Measurements from ENCODE around the gene LMF1. TPM values are rescaled to one million over a fixed set of nuclear protein-coding genes. Genes with fewer than 3 reads are reported as not detected.
A peak's percentile ranks its signal among the peaks of the same experiment; 100 is the strongest.

Gene LMF1
- total RNA-seq, 4 donors from 2014 or later: 14.9 to 33.7 (median 27.1) TPM

DNA sequence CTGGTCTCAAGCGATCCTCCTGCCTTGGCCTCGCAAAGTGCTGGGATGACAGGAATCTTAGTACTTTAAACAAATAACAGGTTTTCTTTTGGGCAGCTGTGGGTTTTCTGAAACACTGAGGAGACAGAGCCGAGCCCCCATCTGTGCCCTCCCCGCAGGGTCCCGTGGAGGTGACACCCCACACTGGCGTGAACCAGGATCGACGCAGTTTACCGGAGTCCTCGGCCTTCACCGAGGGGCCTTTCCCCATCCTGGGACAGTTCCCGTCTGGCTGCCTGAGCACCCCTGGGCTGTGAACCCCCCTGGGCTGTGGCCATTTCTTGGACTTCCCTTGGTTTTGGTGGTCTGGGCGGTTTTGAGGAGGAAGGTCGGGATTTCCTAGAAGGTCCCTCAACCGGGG is 154.9 kb downstream of the LMF1 start:
- TF ChIP-seq, protein P1, sequence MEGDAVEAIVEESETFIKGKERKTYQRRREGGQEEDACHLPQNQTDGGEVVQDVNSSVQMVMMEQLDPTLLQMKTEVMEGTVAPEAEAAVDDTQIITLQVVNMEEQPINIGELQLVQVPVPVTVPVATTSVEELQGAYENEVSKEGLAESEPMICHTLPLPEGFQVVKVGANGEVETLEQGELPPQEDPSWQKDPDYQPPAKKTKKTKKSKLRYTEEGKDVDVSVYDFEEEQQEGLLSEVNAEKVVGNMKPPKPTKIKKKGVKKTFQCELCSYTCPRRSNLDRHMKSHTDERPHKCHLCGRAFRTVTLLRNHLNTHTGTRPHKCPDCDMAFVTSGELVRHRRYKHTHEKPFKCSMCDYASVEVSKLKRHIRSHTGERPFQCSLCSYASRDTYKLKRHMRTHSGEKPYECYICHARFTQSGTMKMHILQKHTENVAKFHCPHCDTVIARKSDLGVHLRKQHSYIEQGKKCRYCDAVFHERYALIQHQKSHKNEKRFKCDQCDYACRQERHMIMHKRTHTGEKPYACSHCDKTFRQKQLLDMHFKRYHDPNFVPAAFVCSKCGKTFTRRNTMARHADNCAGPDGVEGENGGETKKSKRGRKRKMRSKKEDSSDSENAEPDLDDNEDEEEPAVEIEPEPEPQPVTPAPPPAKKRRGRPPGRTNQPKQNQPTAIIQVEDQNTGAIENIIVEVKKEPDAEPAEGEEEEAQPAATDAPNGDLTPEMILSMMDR (IDR thresholded peaks at IDR 0.05): no peak
- no peak for ATAC-seq (ENCODE audit: low FRiP score)
- DNase-seq (ENCODE audit: low spot score): no peak

GRCh38 chr16:814974-815373 is 155.8 kb downstream of the LMF1 start:
- TF ChIP-seq, protein P1 (IDR thresholded peaks at IDR 0.05): no peak
- ATAC-seq (ENCODE audit: low FRiP score): no peak
- no peak for DNase-seq (ENCODE audit: low spot score)

DNA sequence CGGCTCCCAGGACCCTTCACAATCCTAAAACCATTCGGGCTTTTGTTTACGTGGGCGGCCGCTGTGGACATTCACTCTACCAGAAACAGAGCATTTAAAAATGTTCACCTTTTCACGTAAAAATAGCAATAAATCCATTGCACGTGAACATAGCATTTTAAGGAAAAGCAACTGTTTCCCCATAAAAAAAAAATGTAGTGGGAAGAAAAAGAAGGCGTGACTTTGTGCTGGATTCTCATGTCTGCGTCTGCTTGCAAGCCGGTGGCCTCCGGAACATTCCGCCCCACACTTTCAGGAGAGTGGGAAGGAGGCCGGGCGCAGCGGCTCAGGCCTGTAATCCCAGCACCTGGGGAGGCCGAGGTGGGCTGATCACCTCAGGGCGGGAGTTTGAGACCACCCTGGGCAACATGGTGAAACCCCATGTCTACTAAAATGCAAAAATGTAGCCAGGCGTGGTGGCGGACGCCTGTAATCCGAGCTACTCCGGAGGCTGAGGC is 156.8 kb downstream of the LMF1 start:
- no peak for DNase-seq (ENCODE audit: low spot score)
- TF ChIP-seq, protein P1 (IDR thresholded peaks at IDR 0.05): no peak
- ATAC-seq (ENCODE audit: low FRiP score): no peak

DNA sequence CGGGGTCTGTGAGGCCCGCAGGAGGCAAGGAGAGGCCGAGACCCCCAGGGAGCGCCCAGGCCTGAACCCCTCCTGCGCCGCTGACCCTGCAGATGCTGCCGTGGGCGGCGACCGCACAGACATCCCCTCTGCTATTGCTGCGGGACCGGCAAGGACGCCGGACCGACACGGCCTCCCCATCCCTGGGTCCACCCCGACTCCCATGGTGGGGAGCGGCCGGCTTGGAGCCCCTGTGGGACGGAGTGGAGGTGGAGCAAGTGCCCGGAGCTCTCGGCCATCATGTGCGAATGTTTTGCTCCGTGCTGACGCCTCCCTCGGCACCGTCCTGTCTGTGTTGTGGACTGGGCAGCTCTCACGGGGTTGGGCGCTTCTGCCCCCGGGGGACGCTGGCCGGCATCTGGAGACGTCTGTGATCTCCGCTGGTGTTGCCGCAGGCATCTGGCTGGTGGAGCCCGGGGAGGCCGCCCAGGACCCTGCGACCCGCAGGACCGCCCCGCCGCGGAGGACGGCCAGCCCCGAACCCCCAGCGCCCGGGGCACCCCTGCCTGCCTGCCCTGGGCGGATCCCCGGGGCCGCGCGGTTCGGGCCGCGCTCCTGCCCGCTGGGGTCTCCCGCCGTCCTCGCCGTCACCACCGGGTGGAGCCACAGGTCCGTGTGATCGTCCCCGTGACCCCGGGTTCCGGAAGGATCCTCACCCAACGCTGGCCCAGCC is 157.4 kb downstream of the LMF1 start:
- DNase-seq (ENCODE audit: low spot score) (no peak), ATAC-seq (ENCODE audit: low FRiP score) (no peak)
- TF ChIP-seq, protein P1 (IDR thresholded peaks at IDR 0.05): no peak

DNA sequence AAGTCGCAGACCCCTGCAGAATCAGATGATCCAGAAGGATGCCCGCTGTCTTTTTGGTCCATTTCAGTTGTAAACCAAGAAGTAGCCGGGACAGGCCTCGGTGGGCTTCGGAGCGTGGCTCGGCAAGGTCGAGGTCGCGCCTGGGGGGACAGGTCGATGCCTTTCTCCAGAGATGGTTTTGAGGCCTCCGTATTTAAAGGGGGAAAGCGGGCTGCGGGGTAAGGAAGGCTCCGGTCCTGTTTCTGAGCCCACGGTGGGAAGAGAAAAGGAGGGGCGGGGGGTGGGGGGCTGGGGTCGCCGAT is 162.7 kb downstream of the LMF1 start:
- TF ChIP-seq, protein P1 (IDR thresholded peaks at IDR 0.05): no peak
- no peak for DNase-seq (ENCODE audit: low spot score)
- no peak for ATAC-seq (ENCODE audit: low FRiP score)

DNA sequence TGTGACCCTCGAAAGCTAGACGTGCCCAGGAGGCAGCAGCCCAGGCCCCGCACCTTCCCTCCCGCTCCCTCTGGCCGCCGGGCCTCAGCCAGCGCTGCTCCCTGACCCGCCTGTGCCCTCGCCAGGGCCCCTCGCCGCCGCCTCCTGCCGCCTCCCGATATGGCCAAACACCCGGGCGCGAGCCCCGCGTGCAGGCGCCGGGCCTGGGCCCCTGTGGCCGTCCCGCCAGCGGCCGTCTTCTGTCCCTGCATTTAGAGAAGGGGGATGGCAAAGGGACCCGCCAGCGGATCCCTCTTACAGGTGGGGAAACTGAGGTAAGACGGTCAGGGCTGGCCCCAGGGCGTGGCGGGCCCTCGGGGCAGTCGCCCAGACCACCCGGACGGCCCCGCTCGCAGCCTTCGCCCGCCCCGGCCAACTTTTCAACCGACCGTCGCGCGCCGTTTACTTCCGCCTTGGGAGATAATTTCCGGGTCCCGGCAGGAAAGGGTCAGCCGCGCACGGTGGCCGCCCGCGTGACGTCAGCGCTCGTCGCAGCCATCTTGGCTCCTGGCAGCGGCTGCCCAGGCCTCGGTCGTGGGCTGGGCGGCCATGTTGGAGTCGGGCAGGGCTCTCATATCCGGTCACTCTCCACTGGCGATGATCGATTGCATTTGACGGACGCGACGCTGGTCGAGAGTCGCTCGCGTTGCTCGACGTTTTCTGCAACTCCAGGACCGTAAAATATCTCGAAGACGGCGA is 163.3 kb downstream of the LMF1 start:
- TF ChIP-seq, protein P1 (IDR thresholded peaks at IDR 0.05): no peak
- peak; percentile 59 for DNase-seq (ENCODE audit: low spot score)

DNA sequence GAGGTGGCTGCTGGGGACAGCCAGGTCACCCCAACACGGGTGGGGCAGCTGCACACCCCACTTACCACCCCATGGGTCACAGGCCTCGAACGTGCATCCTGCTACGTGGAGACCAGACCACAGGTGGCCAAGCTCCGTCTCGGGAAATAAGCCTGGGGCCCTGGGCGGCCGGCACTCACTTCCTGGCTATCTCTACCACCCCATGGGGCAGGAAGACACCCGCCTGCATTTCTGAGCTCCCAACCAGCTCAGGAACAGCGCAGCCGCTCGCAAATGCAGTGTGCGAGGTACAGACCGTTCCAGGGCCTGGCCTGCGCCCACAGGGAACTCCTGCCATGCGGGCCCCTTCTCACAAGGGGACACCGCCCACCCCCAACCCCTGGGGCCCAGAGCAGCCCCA is 165.3 kb downstream of the LMF1 start:
- TF ChIP-seq, protein P1 (IDR thresholded peaks at IDR 0.05): no peak
- DNase-seq (ENCODE audit: low spot score) (no peak), ATAC-seq (ENCODE audit: low FRiP score) (no peak)

More for the DNA sequence above, 163.3 kb downstream of the LMF1 start:
- peak; percentile 97 for ATAC-seq (ENCODE audit: low FRiP score)
